Astrocyte (in vitro differentiated cells and primary cell): ENCODE results near the gene JAM2. TPM values are rescaled to one million over a fixed set of nuclear protein-coding genes. Genes with fewer than 3 reads are reported as not detected.
A peak's percentile ranks its signal among the peaks of the same experiment; 100 is the strongest.

ENCODE experiments used
- DNase-seq: peaks from one replicate; pipeline ENCODE4 v3.0.0-alpha.2; 2010; ENCODE audit warnings: low read depth
- FAIRE-seq: peaks from 2 replicates; lab custom pipeline; 2011; peaks lifted over from hg19 to GRCh38; lab: Jason Lieb, UNC
- H2AFZ ChIP-seq: 2 replicates; pipeline ENCODE4 v1.6.0; 2012; ENCODE audit warnings: low read depth, low read length, inconsistent platforms
- H3K27ac ChIP-seq: 2 replicates; pipeline ENCODE4 v1.5.1; 2011; ENCODE audit warnings: low read depth, low read length, inconsistent platforms
- H3K27me3 ChIP-seq: 2 replicates; pipeline ENCODE4 v1.6.0; 2011; ENCODE audit warnings: low read length, inconsistent platforms; ENCODE audit not compliant: insufficient read depth
- H3K36me3 ChIP-seq: 2 replicates; pipeline ENCODE4 v1.5.1; 2011; ENCODE audit warnings: low read length, inconsistent platforms; ENCODE audit not compliant: insufficient read depth
- H3K4me1 ChIP-seq: 2 replicates; pipeline ENCODE4 v1.5.1; 2011; ENCODE audit warnings: low read length, inconsistent platforms; ENCODE audit not compliant: insufficient read depth
- H3K4me2 ChIP-seq: 2 replicates; pipeline ENCODE4 v1.6.0; 2012; ENCODE audit warnings: low read length, inconsistent platforms
- H3K4me3 ChIP-seq: 2 replicates; pipeline ENCODE4 v1.5.1; 2011; ENCODE audit warnings: low read depth, mild to moderate bottlenecking, low read length, inconsistent platforms; ENCODE audit not compliant: insufficient read depth
- H3K79me2 ChIP-seq: 2 replicates; pipeline ENCODE4 v1.6.0; 2012; ENCODE audit warnings: mild to moderate bottlenecking, low read length, inconsistent platforms; ENCODE audit not compliant: insufficient read depth
- H3K9ac ChIP-seq: 2 replicates; pipeline ENCODE4 v1.6.0; 2012; ENCODE audit warnings: mild to moderate bottlenecking, low read length, inconsistent platforms
- H3K9me3 ChIP-seq: 2 replicates; pipeline ENCODE4 v1.5.1; 2012; ENCODE audit warnings: low read depth, mild to moderate bottlenecking, low read length, inconsistent platforms; ENCODE audit not compliant: insufficient read depth
- H4K20me1 ChIP-seq: 2 replicates; pipeline ENCODE4 v1.6.0; 2012; ENCODE audit warnings: low read length, inconsistent platforms; ENCODE audit not compliant: insufficient read depth
- H3K27ac Mint-ChIP-seq: one replicate; pipeline ENCODE4 v1.8.0; 2021; ENCODE audit warnings: mild to moderate bottlenecking, mixed read lengths; ENCODE audit not compliant: unreplicated experiment
- H3K27me3 Mint-ChIP-seq: one replicate; pipeline ENCODE4 v1.8.0; 2021; ENCODE audit warnings: low read depth, mixed read lengths; ENCODE audit not compliant: unreplicated experiment
- H3K36me3 Mint-ChIP-seq: one replicate; pipeline ENCODE4 v1.8.0; 2021; ENCODE audit warnings: low read depth, mixed read lengths; ENCODE audit not compliant: unreplicated experiment
- H3K4me1 Mint-ChIP-seq: one replicate; pipeline ENCODE4 v1.8.0; 2021; ENCODE audit warnings: low read depth, mixed read lengths; ENCODE audit not compliant: unreplicated experiment
- H3K4me3 Mint-ChIP-seq: one replicate; pipeline ENCODE4 v1.8.0; 2021; ENCODE audit warnings: mild to moderate bottlenecking, moderate library complexity, mixed read lengths; ENCODE audit not compliant: unreplicated experiment
- H3K9me3 Mint-ChIP-seq: one replicate; pipeline ENCODE4 v1.8.0; 2021; ENCODE audit warnings: mild to moderate bottlenecking, mixed read lengths; ENCODE audit not compliant: unreplicated experiment
- EZH2 ChIP-seq: IDR thresholded peaks from 2 replicates; pipeline ENCODE4 v1.6.1; 2012; ENCODE audit warnings: mild to moderate bottlenecking, low read length, inconsistent platforms; ENCODE audit not compliant: insufficient read depth
- total RNA-seq: library from RNA; stranded (reverse); gene quantifications from 2 replicates; pipeline ENCODE4 v1.2.1, GENCODE V29; 2021
- TF ChIP-seq, protein P1 (sequence below): IDR thresholded peaks from 2 replicates; pipeline ENCODE4 v1.5.1; 2011; ENCODE audit warnings: low read depth, mild to moderate bottlenecking, inconsistent platforms, low read length, moderate library complexity; ENCODE audit not compliant: insufficient read depth

The JAM2 gene
- total RNA-seq, 1 donor from 2014 or later, result 3.7 TPM

GRCh38 chr21:25734904-25735645 lies 96.0 kb downstream of the JAM2 start, which contains the start of the genes ATP5PF and GABPA:
Gene ATP5PF, minus strand, starts transcription at chr21:25734904. Its CDS starts 5,110 bp downstream, at chr21:25729794.
Gene GABPA, plus strand, starts transcription at chr21:25734972. Its CDS starts 6,627 bp downstream, at chr21:25741599.
- Histone ChIP-seq H2AFZ (peak within 1 kb of the TSS; percentile 97), H3K9ac (peak within 1 kb of the TSS; percentile 100), H4K20me1 (peaks cover 33% of the 10 kb centered on the region), H3K4me2 (peak within 1 kb of the TSS; percentile 91), H3K4me1 (peaks cover 10% of the 10 kb centered on the region), H3K79me2 (peaks cover 93% of the 10 kb centered on the region), H3K9me3 (no peaks in the 10 kb centered on the region), H3K4me3 (peak within 1 kb of the TSS; percentile 99), H3K36me3 (peaks cover 2% of the 10 kb centered on the region), H3K27ac (peak within 1 kb of the TSS; percentile 100), H3K27me3 (no peaks in the 10 kb centered on the region)
- DNase-seq (peak; percentile 97), FAIRE-seq (peak; percentile 91)
- Mint-ChIP-seq H3K27ac (peak within 1 kb of the TSS; percentile 100), H3K4me1 (peaks cover 18% of the 10 kb centered on the region), H3K36me3 (no peaks in the 10 kb centered on the region), H3K4me3 (peak within 1 kb of the TSS; percentile 99), H3K27me3 (no peaks in the 10 kb centered on the region), H3K9me3 (no peaks in the 10 kb centered on the region)
- TF ChIP-seq, protein P1, sequence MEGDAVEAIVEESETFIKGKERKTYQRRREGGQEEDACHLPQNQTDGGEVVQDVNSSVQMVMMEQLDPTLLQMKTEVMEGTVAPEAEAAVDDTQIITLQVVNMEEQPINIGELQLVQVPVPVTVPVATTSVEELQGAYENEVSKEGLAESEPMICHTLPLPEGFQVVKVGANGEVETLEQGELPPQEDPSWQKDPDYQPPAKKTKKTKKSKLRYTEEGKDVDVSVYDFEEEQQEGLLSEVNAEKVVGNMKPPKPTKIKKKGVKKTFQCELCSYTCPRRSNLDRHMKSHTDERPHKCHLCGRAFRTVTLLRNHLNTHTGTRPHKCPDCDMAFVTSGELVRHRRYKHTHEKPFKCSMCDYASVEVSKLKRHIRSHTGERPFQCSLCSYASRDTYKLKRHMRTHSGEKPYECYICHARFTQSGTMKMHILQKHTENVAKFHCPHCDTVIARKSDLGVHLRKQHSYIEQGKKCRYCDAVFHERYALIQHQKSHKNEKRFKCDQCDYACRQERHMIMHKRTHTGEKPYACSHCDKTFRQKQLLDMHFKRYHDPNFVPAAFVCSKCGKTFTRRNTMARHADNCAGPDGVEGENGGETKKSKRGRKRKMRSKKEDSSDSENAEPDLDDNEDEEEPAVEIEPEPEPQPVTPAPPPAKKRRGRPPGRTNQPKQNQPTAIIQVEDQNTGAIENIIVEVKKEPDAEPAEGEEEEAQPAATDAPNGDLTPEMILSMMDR, result no peak
- no peak for TF ChIP-seq EZH2

DNA sequence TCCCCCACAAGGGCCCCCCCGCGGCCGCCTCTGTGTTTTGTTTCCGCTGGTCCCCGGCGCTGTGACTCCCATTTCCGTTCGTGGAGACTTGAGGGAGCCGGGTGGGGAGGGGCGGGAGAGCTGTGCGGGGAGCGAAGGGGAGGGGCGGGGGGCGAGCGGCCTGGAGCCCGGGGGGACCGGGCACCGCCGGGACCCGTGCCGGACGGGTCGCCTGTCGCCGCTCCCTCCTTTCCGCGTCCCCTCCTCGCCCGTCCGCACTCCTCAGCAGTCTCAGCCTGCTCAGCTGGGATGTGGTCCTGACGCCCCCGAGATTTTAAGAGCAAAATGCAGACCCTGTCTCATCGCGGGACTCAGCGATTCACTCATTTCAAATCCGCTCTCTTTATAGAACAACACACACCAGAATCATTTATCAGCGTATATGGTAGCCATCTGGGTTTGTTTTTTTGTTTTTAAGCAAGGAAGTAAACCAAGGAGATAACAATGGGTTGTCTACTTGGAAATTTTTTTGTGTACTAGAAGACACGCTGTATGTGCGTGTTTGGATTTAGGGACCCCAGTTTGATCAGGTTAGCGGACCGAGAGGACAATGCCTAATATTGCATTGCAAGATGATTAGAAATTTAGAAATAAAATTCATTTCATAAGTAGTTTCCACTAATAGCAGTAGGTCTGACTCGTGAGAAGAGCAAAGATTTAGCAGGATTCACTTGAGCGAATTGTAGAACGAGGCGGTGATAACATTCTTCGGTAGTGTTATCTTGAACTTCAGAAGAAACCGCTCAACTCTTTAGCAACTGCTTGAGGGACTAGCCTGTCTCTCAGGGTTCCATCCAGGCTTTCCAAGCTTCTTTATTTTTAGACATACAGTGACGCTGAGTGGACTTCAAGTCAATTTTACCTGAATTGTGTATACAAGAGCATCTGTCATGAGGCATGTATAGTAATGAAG lies 96.9 kb downstream of the JAM2 start:
- H3K36me3 Mint-ChIP-seq, result no peaks in the 10 kb centered on the region
- DNase-seq (peak; percentile 64), FAIRE-seq (no peak)
- Histone ChIP-seq H4K20me1 (peaks cover 29% of the 10 kb centered on the region), H3K4me3 (peak overlapping the region; percentile 99), H3K4me2 (peak overlapping the region; percentile 91), H2AFZ (peak overlapping the region; percentile 72), H3K36me3 (no peaks in the 10 kb centered on the region), H3K27ac (peak overlapping the region; percentile 100), H3K27me3 (no peaks in the 10 kb centered on the region), H3K9me3 (no peaks in the 10 kb centered on the region), H3K9ac (peak overlapping the region; percentile 100), H3K4me1 (peaks cover 10% of the 10 kb centered on the region), H3K79me2 (peaks cover 93% of the 10 kb centered on the region)
- H3K27ac Mint-ChIP-seq, result peak overlapping the region; percentile 77
- H3K4me1 Mint-ChIP-seq, result peaks cover 18% of the 10 kb centered on the region
- TF ChIP-seq, protein P1, result no peak
- no peak for TF ChIP-seq EZH2
- no peaks in the 10 kb centered on the region for H3K9me3 Mint-ChIP-seq
- H3K27me3 Mint-ChIP-seq, result no peaks in the 10 kb centered on the region
- peak overlapping the region; percentile 93 for H3K4me3 Mint-ChIP-seq
